Astrocyte of the spinal cord (primary cell): ENCODE results near the gene VIPR2.
"Not testable (repeated sequence)": the region's sequence is repeated elsewhere in the genome, so short reads cannot be mapped to it uniquely, and the experiment has no call there.

ENCODE experiments used
- DNase-seq: peaks from one replicate; pipeline ENCODE4 v3.0.0; 2011; ENCODE audit warnings: low read depth, low spot score
- H3K4me3 ChIP-seq: 2 replicates; pipeline ENCODE4 v1.5.1; 2011; ENCODE audit warnings: low read depth, mild to moderate bottlenecking, low read length, moderate library complexity
- in situ Hi-C: cut with HindIII; loops from 2 replicates; pipeline ENCODE4 v1.10.0; 2017; ENCODE audit warnings: low sequenced_read_pairs
- TF ChIP-seq, protein P1 (sequence below): IDR thresholded peaks from 2 replicates; pipeline ENCODE4 v1.5.1; 2012; ENCODE audit warnings: low read depth, mild to moderate bottlenecking, low read length, inconsistent platforms

The VIPR2 gene

DNA sequence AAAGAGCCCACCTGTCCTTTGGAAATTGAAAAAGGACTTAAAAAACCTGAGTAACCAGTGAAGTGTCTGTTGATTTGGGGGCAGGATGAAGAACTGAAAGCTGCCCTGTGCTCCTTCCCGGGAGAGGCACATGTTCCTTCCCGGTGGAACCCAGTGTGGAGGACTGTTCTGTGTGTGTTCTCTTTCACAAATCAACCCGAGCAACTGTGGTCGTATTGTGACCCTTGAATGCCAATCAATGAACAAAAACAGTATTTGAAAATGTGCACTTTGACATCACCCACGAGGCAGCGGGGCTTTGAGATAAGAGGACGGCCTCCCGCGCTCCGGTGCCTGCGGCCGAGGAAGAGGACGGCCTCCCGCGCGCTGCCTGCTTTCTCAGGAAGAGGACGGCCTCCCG lies 139.0 kb downstream of the VIPR2 start:
- H3K4me3 ChIP-seq, result no peak overlapping the region
- DNase-seq, result no peak
- TF ChIP-seq, protein P1, sequence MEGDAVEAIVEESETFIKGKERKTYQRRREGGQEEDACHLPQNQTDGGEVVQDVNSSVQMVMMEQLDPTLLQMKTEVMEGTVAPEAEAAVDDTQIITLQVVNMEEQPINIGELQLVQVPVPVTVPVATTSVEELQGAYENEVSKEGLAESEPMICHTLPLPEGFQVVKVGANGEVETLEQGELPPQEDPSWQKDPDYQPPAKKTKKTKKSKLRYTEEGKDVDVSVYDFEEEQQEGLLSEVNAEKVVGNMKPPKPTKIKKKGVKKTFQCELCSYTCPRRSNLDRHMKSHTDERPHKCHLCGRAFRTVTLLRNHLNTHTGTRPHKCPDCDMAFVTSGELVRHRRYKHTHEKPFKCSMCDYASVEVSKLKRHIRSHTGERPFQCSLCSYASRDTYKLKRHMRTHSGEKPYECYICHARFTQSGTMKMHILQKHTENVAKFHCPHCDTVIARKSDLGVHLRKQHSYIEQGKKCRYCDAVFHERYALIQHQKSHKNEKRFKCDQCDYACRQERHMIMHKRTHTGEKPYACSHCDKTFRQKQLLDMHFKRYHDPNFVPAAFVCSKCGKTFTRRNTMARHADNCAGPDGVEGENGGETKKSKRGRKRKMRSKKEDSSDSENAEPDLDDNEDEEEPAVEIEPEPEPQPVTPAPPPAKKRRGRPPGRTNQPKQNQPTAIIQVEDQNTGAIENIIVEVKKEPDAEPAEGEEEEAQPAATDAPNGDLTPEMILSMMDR, result no peak
- in situ Hi-C loops, result no loop called here

DNA sequence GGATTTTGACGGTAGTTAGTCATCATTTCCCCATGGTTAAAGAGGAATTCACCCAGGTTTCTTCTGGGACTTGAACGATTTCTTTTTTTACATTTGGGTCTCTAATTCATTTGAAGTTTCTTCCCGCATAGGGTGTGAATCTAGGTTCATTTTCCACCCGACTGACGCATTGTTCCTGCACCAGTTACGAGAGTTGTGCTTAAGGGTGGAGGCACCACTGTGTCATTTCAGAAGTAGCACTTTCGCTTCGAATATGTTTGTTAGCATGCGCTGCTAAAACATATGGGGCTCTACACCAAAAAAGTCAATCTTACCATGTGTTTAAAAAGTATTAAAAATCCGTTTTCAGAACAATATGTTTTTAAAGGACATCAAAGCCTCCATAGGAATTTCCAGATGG lies 140.3 kb downstream of the VIPR2 start:
- no peak for DNase-seq
- in situ Hi-C loops, result no loop called here
- TF ChIP-seq, protein P1, result no peak
- H3K4me3 ChIP-seq, result no peak overlapping the region

- no peak overlapping the region for H3K4me3 ChIP-seq
- in situ Hi-C loops, result no loop called here
- TF ChIP-seq, protein P1, result no peak
- no peak for DNase-seq
These were observed 142.9 kb downstream of the VIPR2 start for GRCh38 chr7:159001811-159002210.

DNA sequence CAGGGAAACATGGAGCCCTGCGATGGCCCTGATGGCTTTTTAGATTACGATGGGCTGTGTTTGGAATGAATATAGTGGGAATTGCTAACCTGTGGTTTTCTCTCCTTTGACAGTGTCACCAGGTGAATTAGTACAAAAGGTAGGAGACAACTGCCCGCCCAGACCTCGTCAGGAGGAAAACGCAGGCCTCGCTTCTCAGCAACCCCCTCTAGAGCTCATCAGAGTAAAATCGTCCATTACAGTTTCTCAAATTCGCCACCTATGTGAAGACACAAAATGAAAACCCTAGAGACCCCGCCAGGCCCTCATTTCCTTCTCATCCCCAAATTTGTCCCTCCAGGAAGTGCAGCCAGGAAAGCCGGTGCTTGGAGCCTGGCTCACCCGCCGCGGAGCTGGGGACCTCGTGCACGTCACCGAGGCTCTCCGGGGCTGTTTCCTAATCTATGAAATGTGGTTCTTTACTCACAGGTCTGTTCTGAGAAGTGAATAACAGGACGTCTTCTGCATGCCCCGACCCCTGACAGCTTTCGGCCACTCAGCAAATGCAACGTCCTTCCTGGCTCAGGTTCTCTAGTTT lies 143.7 kb downstream of the VIPR2 start:
- TF ChIP-seq, protein P1, result no peak
- H3K4me3 ChIP-seq, result no peak overlapping the region
- in situ Hi-C loops, result no loop called here
- no peak for DNase-seq

DNA sequence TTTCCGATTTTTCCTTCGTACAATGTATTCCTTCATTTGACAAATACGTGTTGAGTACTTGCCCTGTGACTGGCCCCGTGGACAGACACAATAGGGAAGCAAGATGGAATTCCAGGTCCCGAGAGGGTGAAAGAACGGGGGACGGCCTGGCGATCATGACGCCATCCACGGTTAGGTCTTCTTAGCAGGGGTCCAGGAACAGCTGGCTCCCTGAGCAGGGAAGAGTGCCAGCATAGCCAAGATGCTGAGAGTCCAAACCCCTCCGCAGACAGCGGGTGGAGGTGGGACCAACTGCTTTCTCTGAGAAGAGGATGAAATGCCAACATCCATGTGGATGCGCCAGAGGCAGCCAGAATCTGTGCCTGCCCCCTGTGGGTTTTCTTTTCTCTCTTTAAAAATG lies 144.6 kb downstream of the VIPR2 start:
- no peak for DNase-seq
- TF ChIP-seq, protein P1, result no peak
- in situ Hi-C loops, result no loop called here
- H3K4me3 ChIP-seq, result no peak overlapping the region

- H3K4me3 ChIP-seq, result no peak overlapping the region
- no peak for DNase-seq
- in situ Hi-C loops, result no loop called here
- TF ChIP-seq, protein P1, result no peak
These were observed 145.2 kb downstream of the VIPR2 start for GRCh38 chr7:158999496-158999895.

DNA sequence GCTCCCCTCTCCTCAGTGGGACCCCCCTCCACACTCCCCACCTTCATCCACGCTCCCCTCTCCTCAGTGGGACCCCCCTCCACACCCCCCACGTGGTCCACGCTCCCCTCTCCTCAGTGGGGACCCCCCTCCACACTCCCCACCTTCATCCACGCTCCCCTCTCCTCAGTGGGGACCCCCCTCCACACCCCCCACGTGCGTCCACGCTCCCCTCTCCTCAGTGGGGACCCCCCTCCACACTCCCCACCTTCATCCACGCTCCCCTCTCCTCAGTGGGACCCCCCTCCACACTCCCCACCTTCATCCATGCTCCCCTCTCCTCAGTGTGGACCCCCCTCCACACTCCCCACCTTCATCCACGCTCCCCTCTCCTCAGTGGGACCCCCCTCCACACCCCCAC lies 146.4 kb downstream of the VIPR2 start:
- DNase-seq, in situ Hi-C loops, H3K4me3 ChIP-seq: not testable (repeated sequence)
